ENCODE measurements around the gene NANP.

DNA sequence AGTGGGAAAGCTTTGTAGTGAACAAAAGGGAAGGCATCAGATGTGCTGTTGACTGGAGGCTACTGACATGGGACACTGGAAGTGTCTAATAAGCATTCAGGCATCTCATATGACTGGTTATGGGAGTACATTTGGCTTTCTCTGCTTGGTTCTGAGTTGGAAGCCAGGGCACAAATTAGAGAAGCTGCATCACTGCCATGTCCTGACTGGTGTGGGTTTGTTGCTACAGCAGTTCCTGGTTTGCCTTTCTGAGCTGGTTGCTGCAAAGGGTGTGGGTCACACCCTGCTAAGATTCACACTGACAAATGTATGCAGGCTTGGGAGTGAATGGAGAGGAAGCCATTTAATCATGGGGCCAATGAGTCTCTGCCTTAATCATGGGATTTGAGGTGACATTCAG is 36.2 kb upstream of the NANP start:
- TF ChIP-seq, protein P1, sequence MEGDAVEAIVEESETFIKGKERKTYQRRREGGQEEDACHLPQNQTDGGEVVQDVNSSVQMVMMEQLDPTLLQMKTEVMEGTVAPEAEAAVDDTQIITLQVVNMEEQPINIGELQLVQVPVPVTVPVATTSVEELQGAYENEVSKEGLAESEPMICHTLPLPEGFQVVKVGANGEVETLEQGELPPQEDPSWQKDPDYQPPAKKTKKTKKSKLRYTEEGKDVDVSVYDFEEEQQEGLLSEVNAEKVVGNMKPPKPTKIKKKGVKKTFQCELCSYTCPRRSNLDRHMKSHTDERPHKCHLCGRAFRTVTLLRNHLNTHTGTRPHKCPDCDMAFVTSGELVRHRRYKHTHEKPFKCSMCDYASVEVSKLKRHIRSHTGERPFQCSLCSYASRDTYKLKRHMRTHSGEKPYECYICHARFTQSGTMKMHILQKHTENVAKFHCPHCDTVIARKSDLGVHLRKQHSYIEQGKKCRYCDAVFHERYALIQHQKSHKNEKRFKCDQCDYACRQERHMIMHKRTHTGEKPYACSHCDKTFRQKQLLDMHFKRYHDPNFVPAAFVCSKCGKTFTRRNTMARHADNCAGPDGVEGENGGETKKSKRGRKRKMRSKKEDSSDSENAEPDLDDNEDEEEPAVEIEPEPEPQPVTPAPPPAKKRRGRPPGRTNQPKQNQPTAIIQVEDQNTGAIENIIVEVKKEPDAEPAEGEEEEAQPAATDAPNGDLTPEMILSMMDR (conservative IDR thresholded peaks at IDR 0.05), result no peak
- no peak for TF ChIP-seq EZH2 (IDR thresholded peaks at IDR 0.05; ENCODE audit: low read depth)

Measured in PC-9 (cell line).